A673 (cell line): ENCODE measurements around the gene STX5.

Source experiments
- CTCF ChIP-seq: fragments of 300-800, 200-600 bp; sonication (generic); conservative IDR thresholded peaks from 2 replicates; pipeline ENCODE4 v1.5.1; 2017; ENCODE audit warnings: low read depth, mild to moderate bottlenecking, antibody characterized with exemption, low read length, moderate library complexity, mixed read lengths
- EZH2 ChIP-seq: fragments of 200-600 bp; sonication (generic); IDR thresholded peaks from 2 replicates; pipeline ENCODE4 v1.6.1; 2017; ENCODE audit warnings: borderline replicate concordance, low read depth, mild to moderate bottlenecking, mixed read lengths, antibody characterized with exemption, low read length; ENCODE audit not compliant: poor library complexity, severe bottlenecking

GRCh38 chr11:62817129-62817528 is 14.7 kb downstream of the STX5 start:
- no peak for TF ChIP-seq CTCF
- no peak for TF ChIP-seq EZH2
